ENCODE measurements around the gene RABEPK.

RABEPK gene

DNA sequence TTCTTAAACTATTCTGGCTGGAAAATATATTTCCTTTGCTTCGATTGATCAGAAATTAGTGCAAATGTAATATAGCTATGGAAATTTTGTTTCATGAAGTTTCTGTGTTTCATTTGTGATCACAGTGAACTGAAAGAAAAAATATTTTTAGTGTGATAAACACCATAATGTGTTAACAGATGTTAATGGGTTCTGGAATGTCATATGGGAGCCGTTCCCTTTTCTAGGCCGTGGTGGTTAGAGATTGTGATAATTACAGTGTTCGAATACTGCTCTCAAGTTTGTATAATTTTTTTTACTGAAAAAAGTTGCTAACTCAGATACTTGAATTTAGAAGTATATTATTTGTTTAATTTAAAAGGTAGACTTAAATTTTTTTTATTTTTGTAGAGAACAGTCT is 80.6 kb downstream of the RABEPK start:
- DNase-seq (ENCODE audit: insufficient read length), result no peak
- TF ChIP-seq POLR2A (IDR thresholded peaks at IDR 0.05; ENCODE audit: low read depth, low read length) (no peak), POLR2AphosphoS5 (IDR thresholded peaks at IDR 0.05; ENCODE audit: low read depth, low read length) (no peak), TAF1 (IDR thresholded peaks at IDR 0.05; ENCODE audit: borderline replicate concordance, low read depth, low read length) (no peak)
- no peak for FAIRE-seq

Data from GM12892 (cell line).